Smooth muscle cell of bladder (primary cell): ENCODE data around the gene PGF. TPM values are rescaled to one million over a fixed set of nuclear protein-coding genes. Genes with fewer than 3 reads are reported as not detected.

Experiments
- total RNA-seq: library from RNA; depleted of rRNA; stranded (reverse); fragments of >200 nt; gene quantifications from 2 replicates; pipeline ENCODE4 v1.2.3, GENCODE V29; 2014

Gene PGF
- total RNA-seq, result 1.7 and 3.5 TPM in 2 replicates

DNA sequence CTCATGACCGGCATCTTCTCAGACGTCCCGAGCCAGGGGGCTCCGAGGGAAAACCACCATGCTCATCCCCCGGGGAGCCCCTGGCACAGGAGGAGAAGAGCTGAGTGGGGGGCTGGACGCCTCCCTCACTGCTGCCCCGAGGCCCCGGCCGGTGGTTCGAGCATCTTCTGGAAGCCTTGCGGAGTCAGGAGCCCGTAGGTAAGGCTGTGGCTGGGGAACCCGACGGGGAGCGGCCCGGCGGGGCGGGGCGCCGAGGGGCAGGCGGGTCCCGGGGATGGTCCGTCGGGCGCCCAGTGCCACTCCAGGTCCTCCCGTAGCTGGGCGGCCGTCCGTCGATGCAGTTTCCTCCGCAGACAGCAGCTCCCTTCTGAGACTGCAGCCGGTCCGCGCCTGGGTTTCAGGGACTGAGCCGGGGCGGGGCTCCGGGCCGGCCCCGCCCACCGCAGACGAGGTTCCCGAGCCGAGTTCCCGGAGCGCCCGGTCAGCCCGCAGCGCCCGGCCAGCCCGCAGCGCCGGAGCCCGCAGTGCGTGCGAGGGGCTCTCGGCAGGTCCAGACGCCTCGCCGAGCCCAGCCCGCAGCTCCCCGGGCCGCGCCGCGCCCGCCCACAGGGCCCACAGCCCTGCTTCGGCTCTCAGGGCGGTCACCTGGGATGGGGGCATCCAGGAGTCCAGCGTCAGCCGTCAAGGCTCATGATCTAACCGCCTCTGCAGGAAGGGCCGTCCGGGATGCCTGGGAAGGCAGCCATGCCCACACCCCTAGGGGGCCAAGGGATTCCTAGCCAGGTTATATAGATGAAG is at the start of gene PGF:
PGF (minus strand) TSS at position 369 of the 798 bp plus-strand sequence; CDS start at position 14, 355 bp downstream.

GRCh38 chr14:75002392-75003249 is 47.2 kb upstream of the PGF start, which contains the start of gene EIF2B2:
Gene EIF2B2, plus strand, starts transcription at chr14:75002921. Its CDS starts 70 bp downstream, at chr14:75002991.

GRCh38 chr14:74922752-74923401 is 32.5 kb downstream of the PGF start, which contains the start of gene RPS6KL1:
Gene RPS6KL1, minus strand, starts transcription at chr14:74923260. Its CDS starts 1,719 bp downstream, at chr14:74921541.

Other genes with a start within 250 kb of the PGF start
- 23.5 and 24.4 TPM in 2 replicates for gene AREL1, start 242.5 kb downstream of the PGF start, total RNA-seq
- 21.8 and 38.0 TPM in 2 replicates for gene FCF1, start 242.5 kb downstream of the PGF start, total RNA-seq
- gene YLPM1, start 192.3 kb downstream of the PGF start, total RNA-seq, result 20.6 and 22.6 TPM in 2 replicates
- gene PROX2, start 79.5 kb downstream of the PGF start, total RNA-seq, result not detected in 2 replicates
- 44.1 and 50.6 TPM in 2 replicates for gene DLST, start 73.7 kb downstream of the PGF start, total RNA-seq
- gene RPS6KL1, start 32.3 kb downstream of the PGF start, total RNA-seq, result 0.28 and 0.46 TPM in 2 replicates
- 37.1 and 50.4 TPM in 2 replicates for gene EIF2B2, start 47.3 kb upstream of the PGF start, total RNA-seq
- 28.7 and 31.5 TPM in 2 replicates for gene MLH3, start 95.9 kb upstream of the PGF start, total RNA-seq
- gene ACYP1, start 108.4 kb upstream of the PGF start, total RNA-seq, result 4.3 and 4.7 TPM in 2 replicates
- gene ZC2HC1C, start 114.0 kb upstream of the PGF start, total RNA-seq, result 0.57 and 1.1 TPM in 2 replicates
- gene NEK9, start 171.5 kb upstream of the PGF start, total RNA-seq, result 54.9 and 85.5 TPM in 2 replicates
- 224 and 262 TPM in 2 replicates for gene TMED10, start 221.0 kb upstream of the PGF start, total RNA-seq